OCI-LY3 (cell line): ENCODE data around the gene MXD3.

ENCODE experiments used
- EZH2phosphoT487 ChIP-seq: fragments of 200-600 bp; shearing (Covaris generic); IDR thresholded peaks from 2 replicates; pipeline ENCODE4 v1.6.1; 2018; ENCODE audit warnings: antibody characterized with exemption, mixed run types, low read depth
- TF ChIP-seq, protein P1 (sequence below): fragments of 200-600, 300-600 bp; sonication (generic); IDR thresholded peaks from 2 replicates; pipeline ENCODE4 v1.5.1; 2014; ENCODE audit warnings: antibody characterized with exemption, low read length, low read depth

DNA sequence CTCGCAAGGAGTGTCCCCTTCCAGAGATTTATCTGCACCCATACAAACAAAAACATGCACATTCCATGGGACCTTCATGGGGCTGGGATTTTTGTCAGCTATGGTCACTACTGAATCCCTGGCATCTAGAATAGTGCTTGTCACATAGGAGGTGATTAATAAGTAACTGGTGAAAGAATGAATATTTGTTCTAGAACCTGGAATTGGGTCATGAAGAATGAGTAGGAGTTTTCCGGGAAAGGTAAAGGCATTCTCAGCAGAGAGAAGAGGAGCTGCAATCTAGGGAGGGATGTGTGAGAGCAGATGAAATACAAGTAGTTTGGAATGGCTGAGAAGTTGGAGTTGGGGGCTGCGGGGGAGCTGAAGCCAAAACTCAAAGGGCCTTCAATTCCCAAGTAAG, 42.6 kb upstream of the MXD3 start:
- TF ChIP-seq, protein P1, sequence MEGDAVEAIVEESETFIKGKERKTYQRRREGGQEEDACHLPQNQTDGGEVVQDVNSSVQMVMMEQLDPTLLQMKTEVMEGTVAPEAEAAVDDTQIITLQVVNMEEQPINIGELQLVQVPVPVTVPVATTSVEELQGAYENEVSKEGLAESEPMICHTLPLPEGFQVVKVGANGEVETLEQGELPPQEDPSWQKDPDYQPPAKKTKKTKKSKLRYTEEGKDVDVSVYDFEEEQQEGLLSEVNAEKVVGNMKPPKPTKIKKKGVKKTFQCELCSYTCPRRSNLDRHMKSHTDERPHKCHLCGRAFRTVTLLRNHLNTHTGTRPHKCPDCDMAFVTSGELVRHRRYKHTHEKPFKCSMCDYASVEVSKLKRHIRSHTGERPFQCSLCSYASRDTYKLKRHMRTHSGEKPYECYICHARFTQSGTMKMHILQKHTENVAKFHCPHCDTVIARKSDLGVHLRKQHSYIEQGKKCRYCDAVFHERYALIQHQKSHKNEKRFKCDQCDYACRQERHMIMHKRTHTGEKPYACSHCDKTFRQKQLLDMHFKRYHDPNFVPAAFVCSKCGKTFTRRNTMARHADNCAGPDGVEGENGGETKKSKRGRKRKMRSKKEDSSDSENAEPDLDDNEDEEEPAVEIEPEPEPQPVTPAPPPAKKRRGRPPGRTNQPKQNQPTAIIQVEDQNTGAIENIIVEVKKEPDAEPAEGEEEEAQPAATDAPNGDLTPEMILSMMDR = no peak
- no peak for TF ChIP-seq EZH2phosphoT487
